H1 (cell line): Measurements from ENCODE around the gene MEIOSIN. TPM values are rescaled to one million over a fixed set of nuclear protein-coding genes. Genes with fewer than 3 reads are reported as not detected.

ENCODE experiments used
- CHD1 ChIP-seq: IDR thresholded peaks from 2 replicates; pipeline ENCODE4 v1.6.1; 2012; ENCODE audit warnings: low read depth, low read length, improper control_type of control experiment
- EZH2 ChIP-seq: fragments of 200-600 bp; sonication (generic); IDR thresholded peaks from 2 replicates; pipeline ENCODE4 v1.7.1; 2012; ENCODE audit warnings: low read depth, mild to moderate bottlenecking, moderate library complexity, low read length, inconsistent platforms; ENCODE audit not compliant: severe bottlenecking
- GTF2F1 ChIP-seq: IDR thresholded peaks from 2 replicates; pipeline ENCODE4 v1.6.1; 2012; ENCODE audit warnings: low read depth, low read length, improper control_type of control experiment, borderline replicate concordance
- KDM5A ChIP-seq: fragments of 200-600 bp; IDR thresholded peaks from 2 replicates; pipeline ENCODE4 v1.7.1; 2012; ENCODE audit warnings: mild to moderate bottlenecking, low read length, inconsistent platforms, mixed read lengths
- NANOG ChIP-seq: IDR thresholded peaks from 2 replicates; pipeline ENCODE4 v1.6.1; 2011; ENCODE audit warnings: low read length, low read depth, mild to moderate bottlenecking, inconsistent platforms; ENCODE audit not compliant: insufficient read depth, poor library complexity, severe bottlenecking
- RXRA ChIP-seq: IDR thresholded peaks from 2 replicates; pipeline ENCODE4 v1.6.1; 2011; ENCODE audit warnings: low read depth, mild to moderate bottlenecking, low read length, moderate library complexity; ENCODE audit not compliant: insufficient read depth
- SP2 ChIP-seq: IDR thresholded peaks from 2 replicates; pipeline ENCODE4 v1.6.1; 2012; ENCODE audit warnings: mild to moderate bottlenecking, low read length, inconsistent platforms
- YY1 ChIP-seq: IDR thresholded peaks from 2 replicates; pipeline ENCODE4 v1.6.1; 2011; ENCODE audit warnings: low read depth, mild to moderate bottlenecking, low read length
- polyA plus RNA-seq, 7 experiments: library from polyadenylated mRNA; depleted of rRNA in 3 of 7; stranded (reverse) in 5 of 7; unstranded in 2 of 7; fragments of >200 nt in 5 of 7; fragments of 200-250 nt in 2 of 7; gene quantifications; 1 replicate in 5 of 7; 2 replicates in 1 of 7; 4 replicates in 1 of 7; pipeline versions ENCODE4 v1.2.1 to v1.2.3, GENCODE V29; 2011 to 2013; ENCODE audit warnings: missing spikeins in 2 of 7, mixed read lengths in 2 of 7
- total RNA-seq: library from RNA; stranded (reverse); fragmentation: NEBNext Ultra II Directional; extraction: Animal tissue kit (Norgen Biotek cat#: 25700); gene quantifications from 2 replicates; pipeline ENCODE4 v1.2.1, GENCODE V29; 2021

The MEIOSIN gene
- total and polyA plus RNA-seq, 2 of the 8 experiments (the other 6 are each of a cell fraction or from before 2014, with no cell fraction given), result 0.11 TPM; not detected in 1

GRCh38 chr19:45713141-45713540, 20.1 kb upstream of the MEIOSIN start (continued):
- no peak for TF ChIP-seq CHD1
- TF ChIP-seq EZH2, result no peak
- no peak for TF ChIP-seq YY1
- TF ChIP-seq NANOG, result no peak
- TF ChIP-seq GTF2F1, result no peak
- no peak for TF ChIP-seq SP2
- no peak for TF ChIP-seq KDM5A
- no peak for TF ChIP-seq RXRA
- TF ChIP-seq, all 59 proteins: peak for 0
